Stimulated activated CD4-positive, alpha-beta T cell treated with anti-CD3 and anti-CD28 coated beads, Interleukin-1b, Interleukin-23, amount 100 ng/mL, for 48 hours (primary cell): ENCODE results near the gene EEPD1.
"Not testable (repeated sequence)": the region's sequence is repeated elsewhere in the genome, so short reads cannot be mapped to it uniquely, and the experiment has no call there.

Source experiments
- DNase-seq: peaks from one replicate; pipeline ENCODE4 v3.0.0-alpha.2; 2020

EEPD1 gene

DNA sequence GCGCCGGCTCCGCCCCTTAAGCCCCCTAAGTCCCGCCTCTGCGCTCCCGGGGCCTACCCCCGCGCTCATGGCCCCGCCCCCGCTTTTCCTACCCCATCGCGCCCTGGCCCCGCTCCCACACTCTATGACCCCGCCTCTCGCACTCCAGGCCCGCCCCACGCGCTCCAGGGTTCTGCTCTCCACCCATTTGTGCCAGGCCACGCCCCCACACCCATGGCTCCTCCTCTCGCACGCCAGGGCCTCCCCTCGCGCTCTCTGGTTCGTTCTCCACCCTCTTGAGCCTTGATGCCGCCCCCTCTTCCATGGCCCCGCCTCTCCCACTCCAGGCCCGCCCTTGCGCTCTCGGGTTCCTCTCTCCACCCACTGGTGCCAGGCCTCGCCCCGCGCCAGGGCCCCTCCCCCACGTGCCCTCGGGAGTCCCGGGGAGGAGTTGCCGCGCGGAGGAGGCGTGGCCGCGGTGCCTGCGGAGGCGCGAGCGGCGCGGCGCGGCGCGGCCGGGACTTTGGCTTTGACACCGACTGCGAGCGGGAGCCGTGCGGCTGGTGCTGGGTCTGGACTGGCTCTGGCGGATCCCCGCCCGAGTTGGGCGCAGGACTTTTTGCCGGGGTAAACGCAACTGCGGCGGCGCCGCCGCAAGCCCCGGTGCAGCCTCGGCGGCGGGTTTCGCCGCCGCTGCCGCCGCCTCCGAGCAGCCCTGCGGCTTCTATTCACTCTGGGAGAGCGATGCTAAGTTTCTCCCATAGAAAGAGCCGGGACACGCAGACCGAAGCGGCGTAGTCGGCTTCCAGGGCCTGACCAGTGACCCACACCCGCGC, at the start of gene EEPD1:
Gene EEPD1 (plus strand): TSS at position 499 of the 815 bp plus-strand sequence. CDS start 1,071 bp downstream, outside the sequence.
- peak; percentile 100 for DNase-seq

DNA sequence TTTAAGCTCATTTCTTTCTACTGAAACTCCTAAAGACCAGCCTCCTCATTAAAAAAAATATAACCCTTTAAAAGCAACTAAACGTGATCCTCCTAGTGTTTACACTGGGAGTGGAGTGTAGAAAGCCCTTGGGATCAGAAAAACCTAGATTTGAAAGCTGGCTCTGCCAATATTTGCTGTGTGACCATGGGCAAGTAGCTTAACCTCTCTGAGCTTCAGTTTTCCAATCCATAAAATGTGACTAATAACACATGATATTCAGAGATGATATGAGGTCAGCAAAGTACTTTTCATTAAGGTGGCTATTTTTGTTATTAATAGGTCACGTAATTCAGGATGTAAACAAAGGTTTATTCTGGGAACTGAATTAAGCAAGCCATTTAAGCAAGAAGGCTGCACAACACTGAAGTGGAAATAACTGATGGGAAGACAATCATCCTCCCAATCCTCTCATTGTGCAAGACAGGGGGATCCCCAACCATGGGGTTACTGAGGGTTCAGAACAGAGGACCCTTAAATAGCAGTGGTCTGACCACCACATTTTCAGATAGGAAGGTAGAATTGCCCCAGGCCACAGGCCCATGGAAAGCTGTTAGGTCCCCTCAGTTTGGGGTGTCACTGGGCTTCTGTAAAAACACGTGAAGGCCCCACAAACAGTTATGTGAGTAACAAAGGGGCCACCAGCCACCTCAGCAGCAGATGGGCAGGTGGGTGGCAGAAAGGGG, 49.1 kb upstream of the EEPD1 start:
- no peak for DNase-seq

GRCh38 chr7:36106972-36107908, 45.8 kb upstream of the EEPD1 start:
- DNase-seq: not testable (repeated sequence)

- DNase-seq: no peak
These were observed 45.0 kb upstream of the EEPD1 start for GRCh38 chr7:36107926-36108631.

DNA sequence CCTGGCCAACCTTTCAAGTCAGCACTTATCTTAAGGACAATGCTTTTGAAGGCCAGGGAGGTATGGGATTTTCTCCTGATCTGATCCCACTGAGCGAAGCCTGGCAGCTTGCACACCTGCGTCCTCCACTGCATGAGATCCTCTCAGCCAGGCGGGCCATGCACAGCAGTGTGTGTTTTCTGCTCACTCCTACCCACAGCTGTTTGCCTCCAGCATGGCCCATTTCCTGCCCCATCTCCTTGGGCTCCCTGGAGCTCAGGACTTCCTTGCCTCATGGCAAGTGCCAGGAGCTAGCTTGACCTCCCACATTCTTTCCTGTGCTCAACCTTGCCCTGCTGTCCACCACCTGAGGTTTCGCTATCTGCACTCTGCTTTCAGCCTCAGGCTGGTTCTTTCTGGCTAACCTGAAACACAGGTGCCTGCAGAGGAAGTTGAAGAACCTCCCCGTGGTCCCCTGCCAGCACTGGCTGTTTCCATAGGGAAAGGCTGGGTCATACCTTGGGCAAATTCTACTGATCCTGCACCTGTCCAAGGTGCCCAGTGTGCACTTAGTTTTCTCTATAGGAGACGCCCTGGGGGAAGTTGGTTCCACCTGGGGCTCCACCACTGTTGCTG, 43.9 kb upstream of the EEPD1 start:
- no peak for DNase-seq

DNA sequence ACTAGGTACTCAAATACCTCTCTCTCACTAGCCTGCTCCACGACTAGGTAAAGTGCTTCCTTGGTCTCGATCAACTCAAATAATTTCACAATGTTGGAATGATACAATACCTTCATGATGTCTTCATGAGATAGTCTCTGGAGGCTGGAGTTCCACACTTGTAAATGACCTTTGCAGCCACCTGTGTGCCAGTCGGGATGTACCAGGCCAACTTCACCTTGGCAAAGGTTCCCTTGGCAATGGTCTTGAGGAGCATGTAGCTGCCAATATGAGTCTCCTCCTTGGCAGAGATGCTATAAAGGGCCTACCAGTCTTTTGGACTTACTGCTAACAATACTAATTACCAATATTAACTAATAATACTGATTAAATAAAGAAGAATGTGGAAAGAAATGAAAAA, 42.5 kb upstream of the EEPD1 start:
- DNase-seq: no peak

- DNase-seq: no peak
These were observed 40.1 kb upstream of the EEPD1 start for GRCh38 chr7:36112969-36113368.

GRCh38 chr7:36114355-36114754, 38.7 kb upstream of the EEPD1 start:
- DNase-seq: no peak

GRCh38 chr7:36115448-36116321, 37.4 kb upstream of the EEPD1 start:
- peak; percentile 91 for DNase-seq

DNA sequence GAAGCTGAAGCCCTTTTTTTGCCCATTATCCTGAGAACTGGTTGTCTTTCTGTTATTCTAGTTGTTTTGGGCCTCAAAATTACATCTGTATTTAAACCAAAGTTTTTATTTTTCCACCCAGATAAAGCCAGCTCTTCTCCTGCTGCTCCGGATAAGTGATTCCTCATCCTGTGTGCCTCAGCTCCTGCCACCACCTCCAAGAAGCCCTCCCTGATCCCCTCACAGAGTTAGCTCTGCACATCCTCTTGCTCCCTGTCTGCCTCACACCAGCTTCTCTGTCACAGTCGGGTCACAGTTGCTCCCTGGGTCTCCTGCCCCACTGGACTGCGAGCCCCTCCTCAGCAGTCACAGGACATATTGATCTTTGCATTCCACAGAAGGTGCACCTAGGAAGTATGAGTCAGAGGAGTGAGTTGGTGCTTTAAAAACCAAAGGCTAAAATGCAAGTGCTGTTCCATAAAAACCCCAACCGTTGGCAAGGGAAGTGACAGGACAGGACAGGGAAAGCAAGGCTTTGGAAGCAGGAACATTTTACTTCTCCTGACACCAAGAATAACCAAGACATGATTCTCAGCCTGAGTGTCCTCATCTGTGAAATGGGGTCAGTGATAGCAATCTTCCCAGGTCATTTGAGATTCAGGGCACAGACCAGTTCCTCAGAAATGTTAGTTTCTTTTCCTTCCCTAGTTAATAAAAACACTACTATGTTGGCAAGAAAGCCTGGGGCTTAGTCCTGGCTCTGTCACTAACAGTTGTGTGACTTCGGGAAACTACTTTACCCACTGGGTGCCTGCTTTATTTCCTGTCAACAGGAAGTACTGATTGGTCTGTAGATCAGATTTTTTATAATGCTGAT, 36.5 kb upstream of the EEPD1 start:
- DNase-seq: no peak

DNA sequence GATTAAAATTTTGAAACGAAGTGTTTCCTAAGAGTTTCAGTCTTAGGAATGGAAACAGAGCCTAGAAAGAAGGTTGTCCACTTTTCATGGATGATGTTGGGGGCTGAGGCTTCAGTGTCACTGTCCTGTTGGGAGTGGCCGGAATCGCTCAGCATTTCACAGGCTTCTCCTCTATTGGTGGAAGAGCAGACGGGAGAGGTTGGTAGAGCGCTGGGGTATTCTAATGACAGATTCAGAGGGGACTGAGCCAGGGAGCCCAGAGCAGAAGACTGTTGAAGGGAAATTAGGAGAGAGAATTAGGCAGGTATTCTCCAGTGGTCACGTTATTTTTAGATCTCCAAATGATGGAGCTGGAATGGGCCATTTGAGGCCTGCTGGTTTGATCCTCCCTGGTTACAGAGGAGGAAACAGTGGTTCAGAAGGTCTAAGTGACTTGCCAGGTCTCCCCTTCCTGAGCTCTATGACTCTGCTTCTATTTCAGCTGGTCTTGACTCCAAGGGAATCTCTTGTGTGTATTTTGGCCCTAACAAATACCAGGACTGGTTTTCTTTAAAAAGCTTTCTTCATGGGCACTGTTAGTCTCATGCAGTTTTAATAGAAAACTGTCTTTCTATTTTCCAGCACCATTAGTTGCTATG, 35.7 kb upstream of the EEPD1 start:
- no peak for DNase-seq

DNA sequence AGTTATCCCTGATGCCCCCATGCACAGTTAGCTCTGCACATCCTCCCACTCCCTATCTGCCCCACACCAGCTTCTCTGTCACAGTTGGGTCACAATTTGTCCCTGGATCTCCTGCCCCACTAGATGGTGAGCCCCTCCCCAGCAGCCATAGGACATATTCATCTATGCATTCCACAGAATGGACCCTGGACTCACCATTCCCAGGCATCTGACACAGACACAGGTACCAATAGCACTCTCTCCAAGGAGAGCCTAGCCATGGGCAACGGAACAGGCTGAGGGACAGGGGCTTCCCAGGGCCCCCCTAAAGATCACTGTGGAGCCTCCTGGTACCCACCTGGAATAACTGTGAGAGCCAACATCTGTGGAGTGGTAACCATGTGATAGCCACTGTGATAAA, 34.7 kb upstream of the EEPD1 start:
- no peak for DNase-seq

- DNase-seq: no peak
These were observed 33.9 kb upstream of the EEPD1 start for GRCh38 chr7:36119005-36119706.

GRCh38 chr7:36119983-36120646, 32.9 kb upstream of the EEPD1 start:
- not testable (repeated sequence) for DNase-seq

DNA sequence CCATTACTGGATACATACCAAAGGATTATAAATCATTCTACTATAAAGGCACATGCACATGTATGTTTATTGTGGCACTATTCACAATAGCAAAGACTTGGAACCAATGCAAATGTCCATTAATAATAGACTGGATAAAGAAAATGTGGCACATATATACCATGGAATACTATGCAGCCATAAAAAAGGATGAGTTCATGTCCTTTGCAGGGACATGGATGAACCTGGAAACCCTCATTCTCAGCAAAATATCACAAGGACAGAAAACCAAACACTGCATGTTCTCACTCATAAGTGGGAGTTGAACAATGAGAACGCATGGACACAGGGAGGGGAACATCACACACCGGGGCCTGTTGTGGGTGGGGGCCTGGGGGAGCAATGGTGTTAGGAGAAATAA, 27.4 kb upstream of the EEPD1 start:
- DNase-seq: not testable (repeated sequence)

DNA sequence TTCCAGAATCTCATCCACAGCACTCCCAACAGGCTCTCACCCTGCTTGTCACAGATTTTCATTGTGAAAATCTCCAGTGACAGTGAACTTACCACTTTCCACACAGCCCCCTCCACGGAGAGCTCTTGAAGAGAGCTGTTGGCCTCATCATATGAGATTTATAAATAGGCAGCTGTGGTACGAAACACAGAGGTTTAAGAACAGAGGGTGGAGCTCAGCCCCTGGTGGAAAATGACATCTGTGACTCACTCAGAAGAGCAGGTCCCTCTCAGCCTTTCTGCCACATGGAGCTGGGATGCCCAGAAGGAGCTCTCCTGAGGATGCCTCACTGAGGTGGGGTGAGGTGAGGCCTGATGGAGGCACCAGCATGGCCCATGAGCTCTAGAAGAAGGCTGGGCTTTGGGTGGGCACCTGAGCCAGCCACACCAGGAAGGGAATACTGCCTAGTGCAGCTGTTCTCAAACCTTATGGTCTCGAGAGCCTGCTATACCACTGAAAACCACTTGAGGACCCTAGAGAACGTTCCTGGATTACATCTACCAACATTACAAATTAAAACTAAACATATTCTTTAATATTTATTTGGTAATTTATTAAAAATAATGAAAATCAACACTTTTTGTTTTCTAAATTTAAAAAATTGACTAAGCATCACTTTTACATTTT, 25.8 kb upstream of the EEPD1 start:
- DNase-seq: no peak

DNA sequence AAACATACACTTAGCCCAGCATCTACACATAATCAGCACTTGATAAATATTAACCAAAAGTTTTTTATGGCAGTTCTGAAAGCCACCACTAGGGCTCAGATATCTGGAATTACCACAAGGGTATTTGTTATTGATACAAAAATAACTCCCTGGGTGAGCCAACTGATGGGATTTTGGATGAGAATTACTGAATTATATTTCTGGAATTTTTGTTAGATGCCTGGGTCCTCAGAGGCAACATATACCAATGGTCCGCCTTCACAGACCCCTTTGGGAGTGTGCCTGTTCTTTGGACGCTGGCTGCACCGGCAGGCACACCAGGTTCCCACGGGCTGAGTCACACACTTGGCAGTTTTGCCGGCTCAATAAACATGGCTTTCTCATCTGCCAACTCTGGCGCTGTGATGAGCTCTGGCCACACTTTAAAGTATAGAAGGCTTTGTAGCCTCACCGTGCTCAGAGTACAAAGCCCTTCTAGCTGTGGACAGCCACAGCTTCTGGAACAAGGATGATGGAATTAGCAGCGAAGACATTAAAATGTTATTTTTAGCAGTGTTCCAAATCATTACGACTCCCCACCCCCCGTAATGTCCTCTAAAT, 24.5 kb upstream of the EEPD1 start:
- no peak for DNase-seq
